Omental fat pad (tissue), 4 donors: Measurements from ENCODE around the gene RASA2. TPM values are rescaled to one million over a fixed set of nuclear protein-coding genes. Genes with fewer than 3 reads are reported as not detected.
A peak's percentile ranks its signal among the peaks of the same experiment; 100 is the strongest.
"Not testable (repeated sequence)": the region's sequence is repeated elsewhere in the genome, so short reads cannot be mapped to it uniquely, and the experiment has no call there.

Experiments
- ATAC-seq: fragments of 150-250 bp; one replicate; pipeline ENCODE4 v1.9.1; 2016; ENCODE audit warnings: mild to moderate bottlenecking, moderate library complexity; ENCODE audit not compliant: low FRiP score
- DNase-seq: peaks from one replicate; pipeline ENCODE4 v3.0.0-alpha.2; 2019; ENCODE audit warnings: low spot score
- total RNA-seq, 4 donors: library from RNA; depleted of rRNA; stranded (reverse); fragments of >200 nt; gene quantifications; one replicate each; pipeline ENCODE4 v1.1.0, GENCODE V29; 2016
- TF ChIP-seq, protein P1 (sequence below), 3 donors: fragments of 450-650 bp; IDR thresholded peaks; one replicate each; pipeline ENCODE4 v1.5.1; 2016 to 2017; ENCODE audit warnings: antibody characterized with exemption in 3 of 3, mild to moderate bottlenecking in 3 of 3, moderate library complexity in 2 of 3

The RASA2 gene
- total RNA-seq, 4 donors from 2014 or later: 16.4 to 19.8 (median 18.0) TPM

DNA sequence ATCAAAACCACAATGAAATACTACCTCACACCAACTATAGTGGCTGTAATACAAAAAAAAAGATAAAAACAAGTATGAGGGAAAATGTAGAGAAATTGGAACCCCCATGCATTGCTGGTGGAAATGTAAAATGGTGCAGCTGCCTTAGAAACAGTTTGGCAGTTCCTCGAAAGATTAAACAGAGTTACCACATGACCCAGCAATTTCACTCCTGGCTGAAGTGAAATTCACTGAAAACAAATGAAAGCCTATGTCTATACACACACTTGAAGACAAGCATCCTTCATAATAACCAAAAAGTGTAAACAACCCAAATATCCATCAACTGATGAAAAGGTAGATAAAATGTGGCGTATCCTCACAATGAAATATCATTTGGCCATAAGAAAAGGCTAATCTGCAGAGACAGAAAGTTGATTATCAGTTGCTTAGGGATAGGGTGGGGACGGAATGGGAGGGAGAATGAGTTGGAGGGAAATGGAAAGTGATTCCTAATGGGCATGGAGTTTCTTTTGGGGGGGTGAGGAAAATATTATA is 20.1 kb upstream of the RASA2 start:
- TF ChIP-seq, protein P1, sequence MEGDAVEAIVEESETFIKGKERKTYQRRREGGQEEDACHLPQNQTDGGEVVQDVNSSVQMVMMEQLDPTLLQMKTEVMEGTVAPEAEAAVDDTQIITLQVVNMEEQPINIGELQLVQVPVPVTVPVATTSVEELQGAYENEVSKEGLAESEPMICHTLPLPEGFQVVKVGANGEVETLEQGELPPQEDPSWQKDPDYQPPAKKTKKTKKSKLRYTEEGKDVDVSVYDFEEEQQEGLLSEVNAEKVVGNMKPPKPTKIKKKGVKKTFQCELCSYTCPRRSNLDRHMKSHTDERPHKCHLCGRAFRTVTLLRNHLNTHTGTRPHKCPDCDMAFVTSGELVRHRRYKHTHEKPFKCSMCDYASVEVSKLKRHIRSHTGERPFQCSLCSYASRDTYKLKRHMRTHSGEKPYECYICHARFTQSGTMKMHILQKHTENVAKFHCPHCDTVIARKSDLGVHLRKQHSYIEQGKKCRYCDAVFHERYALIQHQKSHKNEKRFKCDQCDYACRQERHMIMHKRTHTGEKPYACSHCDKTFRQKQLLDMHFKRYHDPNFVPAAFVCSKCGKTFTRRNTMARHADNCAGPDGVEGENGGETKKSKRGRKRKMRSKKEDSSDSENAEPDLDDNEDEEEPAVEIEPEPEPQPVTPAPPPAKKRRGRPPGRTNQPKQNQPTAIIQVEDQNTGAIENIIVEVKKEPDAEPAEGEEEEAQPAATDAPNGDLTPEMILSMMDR (IDR thresholded peaks at IDR 0.05): no peak
- ATAC-seq: no peak
- DNase-seq: no peak

DNA sequence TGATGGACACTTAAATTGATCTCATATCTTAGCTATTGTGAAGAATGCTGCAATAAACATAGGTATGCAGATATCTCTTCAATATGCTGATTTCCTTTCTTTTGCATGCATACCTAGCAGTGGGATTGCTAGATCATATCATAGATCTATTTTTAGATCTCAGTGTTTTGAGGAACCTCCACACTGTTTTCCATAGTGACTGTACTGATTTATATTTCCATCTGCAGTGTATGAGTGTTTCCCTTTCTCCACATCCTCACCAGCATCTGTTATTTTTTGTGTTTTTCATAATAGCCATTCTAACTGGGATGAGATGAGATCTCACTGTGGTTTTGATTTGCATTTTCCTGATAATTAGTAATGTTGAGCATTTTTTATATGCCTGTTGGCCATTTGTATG is 17.1 kb upstream of the RASA2 start:
- no peak for ATAC-seq
- TF ChIP-seq, protein P1 (IDR thresholded peaks at IDR 0.05): no peak

DNA sequence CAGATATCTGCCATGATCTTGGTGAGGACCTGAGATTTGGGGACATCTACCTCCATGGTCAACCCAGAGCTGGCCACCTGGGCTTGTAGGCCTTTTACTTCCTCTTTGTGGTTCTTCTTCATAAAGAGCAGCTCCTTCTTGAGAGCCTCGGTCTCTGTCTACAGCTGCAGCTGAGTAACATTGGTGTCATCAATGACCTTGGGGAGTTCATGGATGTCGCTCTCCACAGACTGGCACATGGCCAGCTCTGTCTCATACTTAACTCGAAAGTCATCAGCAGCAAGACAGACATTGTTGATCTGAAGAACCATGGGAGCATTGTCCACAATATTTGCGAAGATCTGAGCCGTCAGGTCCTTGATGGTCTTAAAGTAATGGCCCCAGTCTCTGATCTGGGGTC is 15.7 kb upstream of the RASA2 start:
- TF ChIP-seq, protein P1 (IDR thresholded peaks at IDR 0.05): no peak

More for the DNA sequence above, 17.1 kb upstream of the RASA2 start:
- no peak for DNase-seq

DNA sequence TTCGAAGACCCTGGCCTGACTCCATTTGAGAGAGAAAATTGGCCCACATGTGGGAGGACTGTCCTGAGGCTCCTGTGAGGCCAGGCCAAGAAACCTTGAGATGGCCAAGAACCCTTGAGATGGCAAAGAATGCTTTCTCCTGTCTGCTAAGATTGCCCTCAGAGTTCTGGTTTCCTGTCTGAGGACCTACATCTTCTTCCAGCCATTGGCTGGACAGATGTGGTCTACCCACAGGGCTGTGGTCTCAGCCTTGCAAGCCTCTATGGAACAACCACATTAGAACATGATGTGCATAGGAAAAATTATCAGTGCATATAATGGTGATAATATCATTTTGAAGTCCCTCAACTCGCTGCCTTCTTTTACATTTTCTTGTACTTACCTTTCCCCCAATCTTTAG is 10.8 kb upstream of the RASA2 start:
- TF ChIP-seq, protein P1 (IDR thresholded peaks at IDR 0.05): no peak
- DNase-seq: no peak
- no peak for ATAC-seq

More for the DNA sequence above, 15.7 kb upstream of the RASA2 start:
- DNase-seq (no peak), ATAC-seq (no peak)

DNA sequence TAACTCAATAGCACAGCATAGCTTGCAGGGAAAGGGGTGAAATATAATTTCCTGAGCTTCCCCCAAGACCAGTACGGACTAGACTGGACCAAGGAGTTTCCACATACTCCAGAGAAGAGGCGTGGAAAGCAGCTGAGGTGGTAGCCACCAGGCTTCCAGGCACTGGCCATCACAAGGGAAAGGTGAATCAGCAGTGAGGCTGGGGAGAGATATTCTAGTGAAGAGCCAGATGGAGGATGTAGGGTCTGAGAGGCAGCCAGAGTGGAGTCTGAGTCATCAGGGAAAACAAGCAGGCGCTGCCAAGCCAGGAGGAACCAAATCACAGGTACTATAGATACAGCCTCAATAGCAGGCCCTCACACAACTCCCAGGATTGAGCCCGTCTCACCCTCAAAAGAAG is 9.6 kb upstream of the RASA2 start:
- DNase-seq: no peak
- TF ChIP-seq, protein P1 (IDR thresholded peaks at IDR 0.05): no peak
- ATAC-seq: peak; percentile 59

DNA sequence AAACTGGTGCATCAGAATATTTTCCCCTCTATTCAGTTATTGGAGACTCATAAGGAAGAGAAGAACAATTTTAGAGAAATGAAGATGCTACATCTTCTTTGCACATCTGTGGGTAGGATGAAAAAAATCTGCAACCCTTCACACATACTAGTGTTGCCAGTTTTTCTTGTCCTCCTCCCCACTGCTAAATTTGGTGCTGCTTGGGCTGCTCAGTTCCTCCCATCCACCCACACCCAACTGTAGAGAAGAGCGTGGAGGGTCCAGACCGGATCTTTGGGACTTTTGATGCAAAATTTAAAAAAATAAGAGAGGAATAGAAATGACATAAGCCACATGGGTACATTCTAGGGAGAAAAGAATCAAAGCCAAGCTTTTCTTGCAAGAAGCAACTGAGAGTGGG is 8.7 kb upstream of the RASA2 start:
- DNase-seq: no peak
- ATAC-seq: no peak

DNA sequence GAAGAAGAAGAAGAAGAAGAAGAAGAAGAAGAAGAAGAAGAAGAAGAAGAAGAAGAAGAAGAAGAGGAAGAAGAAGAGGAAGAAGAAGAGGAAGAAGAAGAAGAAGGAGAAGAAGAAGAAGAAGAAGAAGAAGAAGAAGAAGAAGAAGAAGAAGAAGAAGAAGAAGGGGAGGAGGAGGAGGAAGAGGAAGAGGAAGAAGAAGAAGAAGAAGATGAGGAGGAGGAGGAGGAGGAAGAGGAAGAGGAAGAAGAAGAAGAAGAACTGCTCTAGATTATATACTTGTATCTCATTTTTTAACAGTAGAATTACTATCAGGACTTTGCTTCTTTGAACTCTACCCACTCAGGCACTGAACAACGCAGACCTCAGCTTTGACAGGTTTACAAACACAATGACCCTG is 8.0 kb upstream of the RASA2 start:
- not testable (repeated sequence) for DNase-seq, ATAC-seq

More for the DNA sequence above, 8.7 kb upstream of the RASA2 start:
- TF ChIP-seq, protein P1 (IDR thresholded peaks at IDR 0.05): no peak
